ENCODE measurements around the gene ITGAE.
A peak's percentile ranks its signal among the peaks of the same experiment; 100 is the strongest.

The ITGAE gene

GRCh38 chr17:3759597-3760216 lies 41.3 kb downstream of the ITGAE start:
- Histone ChIP-seq H3K27ac (ENCODE audit: extremely low read depth, low read depth, low read length) (no peak overlapping the region), H3K36me3 (ENCODE audit: control insufficient read depth in 2 of 2, insufficient read depth in 1 of 2, low read length in 2 of 2) (no peaks in the 10 kb centered on the region), H3K9me3 (ENCODE audit: control insufficient read depth, insufficient read depth, low read depth, low read length) (no peaks in the 10 kb centered on the region), H3K4me1 (ENCODE audit: control insufficient read depth, insufficient read depth, low read length) (no peaks in the 10 kb centered on the region), H3K4me3 (ENCODE audit: low read depth, low read length) (no peak overlapping the region)
- TF ChIP-seq TRIM28 (IDR thresholded peaks at IDR 0.05; ENCODE audit: borderline replicate concordance, low read length) = peak; percentile 87; the same call in 1 of the 2 replicates
- TF ChIP-seq ZNF48 (tag by site-specific recombination; IDR thresholded peaks at IDR 0.05) = no peak
- TF ChIP-seq ZNF223 (tag by site-specific recombination; IDR thresholded peaks at IDR 0.05) = no peak
- no peak for TF ChIP-seq SP7 (tag by site-specific recombination; IDR thresholded peaks at IDR 0.05)
- TF ChIP-seq ZNF121 (tag by site-specific recombination; IDR thresholded peaks at IDR 0.05) = no peak
- peak; percentile 63 for TF ChIP-seq SETDB1 (IDR thresholded peaks at IDR 0.05; ENCODE audit: insufficient read length, low read length)
- ChIA-PET CTCF (interaction anchor here (0.6 to 4.8 kb wide), 4 partner anchors 14 to 470 kb away, joined by 3 to 23 read pairs (median 6); no protein-coding TSS in a partner anchor), POLR2A (no interaction called here)

- Histone ChIP-seq H3K27ac (ENCODE audit: extremely low read depth, low read depth, low read length) (peak overlapping the region; percentile 41; the same call in 1 of the 2 replicates), H3K36me3 (ENCODE audit: control insufficient read depth in 2 of 2, insufficient read depth in 1 of 2, low read length in 2 of 2) (no peaks in the 10 kb centered on the region), H3K4me3 (ENCODE audit: low read depth, low read length) (peak overlapping the region; percentile 26), H3K9me3 (ENCODE audit: control insufficient read depth, insufficient read depth, low read depth, low read length) (no peaks in the 10 kb centered on the region), H3K4me1 (ENCODE audit: control insufficient read depth, insufficient read depth, low read length) (no peaks in the 10 kb centered on the region)
- ChIA-PET POLR2A (interaction anchor here (0.6 to 1.2 kb wide), 5 partner anchors 17 to 157 kb away, joined by 3 to 5 read pairs (median 4); partner anchors contain the start of gene HASPIN), CTCF (interaction anchor here (0.6 to 10.8 kb wide), 3 partner anchors 17 to 29 kb away, joined by 3 to 81 read pairs (median 4); no protein-coding TSS in a partner anchor)
- TF ChIP-seq ZNF335 (tag by site-specific recombination; conservative IDR thresholded peaks at IDR 0.05) (peak; percentile 26; the same call in 1 of the 2 replicates), ZNF2 (tag by site-specific recombination; IDR thresholded peaks at IDR 0.05) (0 out of 2 replicates have a peak, but pooled peaks have one; percentile 28), MEIS1 (CRISPR knock-in tag; IDR thresholded peaks at IDR 0.05; ENCODE audit: borderline replicate concordance) (no peak), ZNF548 (tag by site-specific recombination; IDR thresholded peaks at IDR 0.05) (no peak), ZNF514 (tag by site-specific recombination; IDR thresholded peaks at IDR 0.05) (no peak), GLI2 (tag by site-specific recombination; IDR thresholded peaks at IDR 0.05; ENCODE audit: borderline replicate concordance, low read depth) (no peak), ZNF121 (tag by site-specific recombination; IDR thresholded peaks at IDR 0.05) (peak; percentile 40; the same call in 1 of the 2 replicates), ZNF600 (tag by site-specific recombination; IDR thresholded peaks at IDR 0.05) (0 out of 2 replicates have a peak, but pooled peaks have one; percentile 45), ZNF473 (tag by site-specific recombination; IDR thresholded peaks at IDR 0.05) (no peak), KLF8 (tag by site-specific recombination; IDR thresholded peaks at IDR 0.05) (0 out of 2 replicates have a peak, but pooled peaks have one; percentile 9), ZXDB (tag by site-specific recombination; IDR thresholded peaks at IDR 0.05) (no peak)
These were observed 45.5 kb downstream of the ITGAE start for GRCh38 chr17:3755335-3756030.

- Histone ChIP-seq H3K4me3 (ENCODE audit: low read depth, low read length) (peak overlapping the region; percentile 26), H3K36me3 (ENCODE audit: control insufficient read depth in 2 of 2, insufficient read depth in 1 of 2, low read length in 2 of 2) (no peaks in the 10 kb centered on the region), H3K27ac (ENCODE audit: extremely low read depth, low read depth, low read length) (peak overlapping the region; percentile 41; the same call in 1 of the 2 replicates), H3K9me3 (ENCODE audit: control insufficient read depth, insufficient read depth, low read depth, low read length) (no peaks in the 10 kb centered on the region), H3K4me1 (ENCODE audit: control insufficient read depth, insufficient read depth, low read length) (no peaks in the 10 kb centered on the region)
- ChIA-PET POLR2A (interaction anchor here (0.6 to 1.2 kb wide), 5 partner anchors 11 to 157 kb away, joined by 3 to 6 read pairs (median 4); partner anchors contain the start of gene HASPIN), CTCF (interaction anchor here (0.6 to 10.8 kb wide), 2 partner anchors 17 kb away, joined by 3 to 81 read pairs; no protein-coding TSS in a partner anchor)
- TF ChIP-seq ZNF501 (tag by site-specific recombination; IDR thresholded peaks at IDR 0.05) = no peak
- TF ChIP-seq ZSCAN16 (tag by site-specific recombination; IDR thresholded peaks at IDR 0.05) = no peak
- TF ChIP-seq SP3 (tag by site-specific recombination; IDR thresholded peaks at IDR 0.05) = no peak; the same call in 1 of the 2 replicates
- no peak for TF ChIP-seq ZNF248 (tag by site-specific recombination; IDR thresholded peaks at IDR 0.05)
- TF ChIP-seq KLF17 (tag by site-specific recombination; IDR thresholded peaks at IDR 0.05) = no peak
- TF ChIP-seq ZNF514 (tag by site-specific recombination; IDR thresholded peaks at IDR 0.05) = no peak
- no peak for TF ChIP-seq YY1 (tag by site-specific recombination; IDR thresholded peaks at IDR 0.05)
- TF ChIP-seq ZNF777 (tag by site-specific recombination; IDR thresholded peaks at IDR 0.05; ENCODE audit: borderline replicate concordance) = peak; percentile 89
- no peak for TF ChIP-seq ZFP41 (tag by site-specific recombination; IDR thresholded peaks at IDR 0.05; ENCODE audit: borderline replicate concordance)
- no peak for TF ChIP-seq ZNF280C (tag by site-specific recombination; IDR thresholded peaks at IDR 0.05)
- peak; percentile 8; the same call in 1 of the 2 replicates for TF ChIP-seq KLF1 (tag by site-specific recombination; IDR thresholded peaks at IDR 0.05)
- TF ChIP-seq ZNF221 (tag by site-specific recombination; IDR thresholded peaks at IDR 0.05; ENCODE audit: borderline replicate concordance) = no peak
These were observed 46.3 kb downstream of the ITGAE start for GRCh38 chr17:3754458-3755334.

Data from HEK293 (cell line).